ENCODE data around the gene DUSP3. TPM values are rescaled to one million over a fixed set of nuclear protein-coding genes. Genes with fewer than 3 reads are reported as not detected.
A peak's percentile ranks its signal among the peaks of the same experiment; 100 is the strongest.

DUSP3 gene
- total and polyA plus RNA-seq, 2 of the 13 experiments (the other 11 are each of a cell fraction or from before 2014, with no cell fraction given) = 60.0 to 71.5 TPM

GRCh38 chr17:43720311-43721060 lies 58.3 kb downstream of the DUSP3 start (continued):
- TF ChIP-seq SPEN (CRISPR knock-in tag; IDR thresholded peaks at IDR 0.05; ENCODE audit: low read depth) (no peak; the same call in 1 of the 2 replicates), MYNN (CRISPR knock-in tag; IDR thresholded peaks at IDR 0.05; ENCODE audit: low read depth) (no peak), ATAD3A (CRISPR knock-in tag; IDR thresholded peaks at IDR 0.05) (no peak), SIX1 (CRISPR knock-in tag; IDR thresholded peaks at IDR 0.05; ENCODE audit: borderline replicate concordance) (no peak), U2AF1 (optimal IDR thresholded peaks at IDR 0.05; ENCODE audit: low read depth, low read length) (no peak), ZSCAN29 (CRISPR knock-in tag; conservative IDR thresholded peaks at IDR 0.05) (peak; percentile 79), PHF21A (CRISPR knock-in tag; IDR thresholded peaks at IDR 0.05) (no peak), RBAK (CRISPR knock-in tag; IDR thresholded peaks at IDR 0.05) (no peak), ZNF737 (CRISPR knock-in tag; IDR thresholded peaks at IDR 0.05; ENCODE audit: borderline replicate concordance) (no peak), HNRNPK (IDR thresholded peaks at IDR 0.05; ENCODE audit: low read depth, low read length, poor library complexity, severe bottlenecking) (peak; percentile 76), TBX3 (IDR thresholded peaks at IDR 0.05; ENCODE audit: borderline replicate concordance) (no peak; the same call in 1 of the 2 replicates), DZIP1 (CRISPR knock-in tag; IDR thresholded peaks at IDR 0.05) (no peak), WIZ (CRISPR knock-in tag; IDR thresholded peaks at IDR 0.05) (no peak), ELF4 (CRISPR knock-in tag; IDR thresholded peaks at IDR 0.05; ENCODE audit: borderline replicate concordance) (no peak), TRAFD1 (CRISPR knock-in tag; IDR thresholded peaks at IDR 0.05; ENCODE audit: borderline replicate concordance) (no peak), ZNF484 (CRISPR knock-in tag; IDR thresholded peaks at IDR 0.05; ENCODE audit: borderline replicate concordance, low read depth) (no peak), ZNF75D (CRISPR knock-in tag; IDR thresholded peaks at IDR 0.05; ENCODE audit: borderline replicate concordance) (no peak), ZNF543 (CRISPR knock-in tag; IDR thresholded peaks at IDR 0.05) (peak; percentile 84; the same call in 1 of the 2 replicates), SNAPC2 (CRISPR knock-in tag; IDR thresholded peaks at IDR 0.05) (0 out of 2 replicates have a peak, but pooled peaks have one; percentile 35), ZNF296 (CRISPR knock-in tag; conservative IDR thresholded peaks at IDR 0.05) (0 out of 2 replicates have a peak, but pooled peaks have one; percentile 37), RFX1 (IDR thresholded peaks at IDR 0.05) (no peak), ZBTB43 (CRISPR knock-in tag; conservative IDR thresholded peaks at IDR 0.05) (no peak), CCDC6 (CRISPR knock-in tag; IDR thresholded peaks at IDR 0.05) (0 out of 2 replicates have a peak, but pooled peaks have one; percentile 45), ZNF879 (CRISPR knock-in tag; IDR thresholded peaks at IDR 0.05) (no peak)
